ENCODE results near the gene CFAP107.

GRCh38 chr1:12769031-12769430, 23.0 kb downstream of the CFAP107 start:
- TF ChIP-seq POLR2AphosphoS5 (IDR thresholded peaks at IDR 0.05; ENCODE audit: low read depth) (no peak), CTCF (IDR thresholded peaks at IDR 0.05; ENCODE audit: insufficient read depth, low read length) (no peak)
